GM20431 (cell line): ENCODE measurements around the gene EMILIN1.
"Not testable (repeated sequence)": the region's sequence is repeated elsewhere in the genome, so short reads cannot be mapped to it uniquely, and the experiment has no call there.

Experiments used
- in situ Hi-C: fragments of 300-500 bp; cut with MseI, MboI; formaldehyde crosslinking; loops from one replicate; pipeline ENCODE4 v1.15.0; 2020; ENCODE audit warnings: low sequenced_read_pairs; ENCODE audit not compliant: unreplicated experiment

EMILIN1 gene

GRCh38 chr2:27115519-27115918 is 37.1 kb downstream of the EMILIN1 start:
- in situ Hi-C loops = no loop called here

GRCh38 chr2:27117995-27118524 is 39.6 kb downstream of the EMILIN1 start:
- in situ Hi-C loops = no loop called here

GRCh38 chr2:27118525-27119329 is 40.3 kb downstream of the EMILIN1 start, which contains the start of gene CGREF1:
TSS of gene CGREF1 (minus strand) at chr2:27119128. CDS start at chr2:27104366, 14,762 bp downstream.
- in situ Hi-C loops = no loop called here

- in situ Hi-C loops = not testable (repeated sequence)
Observed at GRCh38 chr2:27119330-27119670, 40.9 kb downstream of the EMILIN1 start.

- in situ Hi-C loops = no loop called here
Observed at GRCh38 chr2:27121906-27122305, 43.5 kb downstream of the EMILIN1 start.

GRCh38 chr2:27122791-27123190 is 44.4 kb downstream of the EMILIN1 start:
- in situ Hi-C loops = no loop called here

GRCh38 chr2:27123302-27124150 is 45.1 kb downstream of the EMILIN1 start, which contains the start of gene ABHD1:
TSS of gene ABHD1 (plus strand) at chr2:27123815. CDS start at chr2:27123949, 134 bp downstream.
- in situ Hi-C loops = no loop called here

- in situ Hi-C loops = no loop called here
Observed at GRCh38 chr2:27125104-27125503, 46.7 kb downstream of the EMILIN1 start.

- in situ Hi-C loops = no loop called here
Observed at GRCh38 chr2:27126252-27126710, 47.9 kb downstream of the EMILIN1 start.

GRCh38 chr2:27127883-27128667 is 49.7 kb downstream of the EMILIN1 start:
- in situ Hi-C loops = no loop called here

- in situ Hi-C loops = no loop called here
Observed at GRCh38 chr2:27128668-27129571, 50.5 kb downstream of the EMILIN1 start.

GRCh38 chr2:27130396-27130795 is 52.0 kb downstream of the EMILIN1 start:
- in situ Hi-C loops = no loop called here

- in situ Hi-C loops = no loop called here
Observed at GRCh38 chr2:27131429-27131828, 53.0 kb downstream of the EMILIN1 start.

- in situ Hi-C loops = no loop called here
Observed at GRCh38 chr2:27133195-27133875, 54.9 kb downstream of the EMILIN1 start.

- in situ Hi-C loops = no loop called here
Observed at GRCh38 chr2:27133905-27134780, 55.7 kb downstream of the EMILIN1 start, which contains the start of gene PREB. TSS of gene PREB (minus strand) at chr2:27134636. CDS start at chr2:27134421, 215 bp downstream.

GRCh38 chr2:27134781-27135477 is 56.5 kb downstream of the EMILIN1 start:
- in situ Hi-C loops = no loop called here

- in situ Hi-C loops = no loop called here
Observed at GRCh38 chr2:27135478-27135955, 57.1 kb downstream of the EMILIN1 start.
